ENCODE measurements around the gene TECRL.

TECRL gene, protein sequence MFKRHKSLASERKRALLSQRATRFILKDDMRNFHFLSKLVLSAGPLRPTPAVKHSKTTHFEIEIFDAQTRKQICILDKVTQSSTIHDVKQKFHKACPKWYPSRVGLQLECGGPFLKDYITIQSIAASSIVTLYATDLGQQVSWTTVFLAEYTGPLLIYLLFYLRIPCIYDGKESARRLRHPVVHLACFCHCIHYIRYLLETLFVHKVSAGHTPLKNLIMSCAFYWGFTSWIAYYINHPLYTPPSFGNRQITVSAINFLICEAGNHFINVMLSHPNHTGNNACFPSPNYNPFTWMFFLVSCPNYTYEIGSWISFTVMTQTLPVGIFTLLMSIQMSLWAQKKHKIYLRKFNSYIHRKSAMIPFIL

DNA sequence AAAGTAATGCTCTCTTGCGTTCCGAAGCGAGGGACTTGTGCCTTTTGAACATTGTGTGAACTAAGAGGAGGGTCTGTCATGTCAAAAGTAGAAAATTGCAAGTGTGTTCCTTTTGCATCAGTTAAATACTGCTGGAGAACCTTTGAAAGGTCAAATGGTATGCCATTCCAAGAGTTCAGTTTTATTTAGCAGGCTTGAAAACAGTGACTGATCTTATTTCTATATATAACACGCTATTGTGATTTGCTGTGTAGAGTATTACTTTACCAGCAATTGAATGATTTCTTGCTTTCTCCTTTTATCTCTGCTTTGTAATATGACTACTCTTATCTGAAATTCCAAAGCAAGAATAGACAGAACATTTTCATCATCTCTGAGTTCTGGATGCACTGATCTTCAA lies at the start of gene TECRL:
Gene TECRL, minus strand, starts transcription at position 151 of the 400 bp plus-strand sequence. Its CDS starts 99 bp downstream, at position 52.
- DNase-seq = no peak

GRCh38 chr4:64432674-64433073 lies 23.4 kb upstream of the TECRL start:
- no peak for DNase-seq

DNA sequence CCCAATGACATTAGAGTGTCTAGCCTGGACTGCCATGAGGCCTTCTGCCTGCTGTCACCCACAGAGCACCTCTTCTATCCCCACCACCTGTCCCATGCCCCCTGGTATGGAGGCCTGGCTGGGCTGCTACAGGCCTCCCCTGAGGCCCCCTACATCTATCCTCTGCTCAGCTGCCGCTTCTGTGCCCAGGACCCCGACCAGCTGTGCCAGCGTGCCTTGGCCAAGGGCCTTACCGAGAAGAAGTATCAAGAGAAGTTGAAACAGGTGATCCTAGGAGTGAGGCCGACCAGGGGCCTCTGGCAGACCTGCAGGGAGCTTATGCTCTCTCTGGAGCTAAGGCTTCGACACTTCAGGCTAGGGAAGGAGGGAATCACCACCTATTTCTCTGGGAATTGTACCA lies 21.7 kb upstream of the TECRL start:
- DNase-seq = no peak

GRCh38 chr4:64417974-64418373 lies 8.7 kb upstream of the TECRL start:
- DNase-seq = no peak

DNA sequence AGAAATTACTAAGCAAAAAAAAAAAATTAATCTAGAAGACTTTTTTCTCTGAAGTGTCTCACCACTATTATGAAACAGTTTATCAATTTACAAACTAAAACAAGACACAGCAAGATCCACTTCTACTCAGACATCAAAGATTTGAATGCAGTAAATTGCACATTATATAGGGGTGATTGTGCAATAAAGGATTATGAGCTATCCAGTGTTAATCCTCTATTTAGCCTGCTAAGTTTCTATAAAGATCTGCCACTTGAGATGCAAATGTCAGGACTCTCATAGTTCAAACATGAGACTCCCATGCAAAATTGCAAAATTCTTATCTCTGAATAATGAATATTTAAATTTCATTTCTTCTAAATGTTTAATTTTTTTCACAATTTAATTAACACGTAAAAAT lies 2.2 kb downstream of the TECRL start:
- DNase-seq = no peak

- DNase-seq = no peak
Observed at GRCh38 chr4:64405761-64406160, 3.5 kb downstream of the TECRL start.

GRCh38 chr4:64402684-64403083 lies 6.6 kb downstream of the TECRL start:
- DNase-seq = no peak

DNA sequence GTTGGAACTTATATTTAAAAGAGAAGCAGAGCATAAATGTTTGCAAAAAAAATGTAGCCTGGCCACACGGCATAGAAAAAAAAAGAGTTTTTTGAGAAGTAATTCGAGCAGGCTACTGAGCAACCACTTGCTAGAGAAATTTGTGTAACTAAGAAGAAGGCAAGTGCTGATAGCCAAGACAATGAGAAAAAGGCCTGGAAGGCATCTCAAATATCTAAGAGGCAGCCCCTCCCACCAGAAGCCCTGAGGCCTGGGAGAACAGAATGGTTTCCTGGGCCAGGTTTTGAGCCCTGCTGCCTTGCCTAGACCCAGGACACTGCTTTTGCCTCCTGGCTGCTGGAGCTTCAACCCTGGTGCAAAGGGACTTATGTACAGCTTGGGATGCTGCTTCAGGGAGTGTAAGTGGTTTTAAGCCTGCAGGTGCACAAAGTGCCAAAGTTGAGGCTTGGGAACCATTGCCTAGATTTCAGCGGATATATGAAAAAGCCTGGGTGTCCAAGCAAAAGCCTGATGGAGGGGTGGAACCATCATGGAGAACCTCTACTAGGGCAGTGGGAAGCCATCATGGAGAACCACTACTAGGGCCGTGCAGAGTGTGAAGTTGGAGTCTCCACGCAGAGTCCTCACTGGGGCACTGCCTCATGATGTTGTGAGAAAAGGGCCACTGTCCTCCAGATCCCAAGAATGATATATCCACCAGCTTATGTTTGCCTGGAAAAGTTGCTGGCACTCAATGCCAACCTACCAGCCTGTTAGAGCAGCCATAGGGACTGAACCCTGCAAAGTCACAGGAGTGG lies 9.7 kb downstream of the TECRL start:
- no peak for DNase-seq

DNA sequence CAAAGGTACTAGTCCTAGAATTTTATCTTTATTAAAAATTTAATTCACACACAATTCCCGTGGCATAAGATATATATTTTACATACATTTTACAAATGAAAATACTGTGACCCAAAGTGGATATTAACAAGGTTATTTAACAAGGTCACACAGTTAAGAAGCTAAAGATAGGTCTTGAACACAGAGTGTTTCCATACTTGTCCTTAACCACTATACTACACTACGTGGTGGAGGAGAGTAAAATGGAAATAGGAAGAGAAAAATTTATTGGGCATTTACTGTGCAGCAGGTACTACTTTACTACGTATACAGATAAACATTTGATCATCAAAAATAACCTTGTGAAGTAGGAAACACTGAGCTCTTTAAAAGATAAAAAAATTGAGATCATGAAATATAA lies 14.8 kb downstream of the TECRL start:
- no peak for DNase-seq

DNA sequence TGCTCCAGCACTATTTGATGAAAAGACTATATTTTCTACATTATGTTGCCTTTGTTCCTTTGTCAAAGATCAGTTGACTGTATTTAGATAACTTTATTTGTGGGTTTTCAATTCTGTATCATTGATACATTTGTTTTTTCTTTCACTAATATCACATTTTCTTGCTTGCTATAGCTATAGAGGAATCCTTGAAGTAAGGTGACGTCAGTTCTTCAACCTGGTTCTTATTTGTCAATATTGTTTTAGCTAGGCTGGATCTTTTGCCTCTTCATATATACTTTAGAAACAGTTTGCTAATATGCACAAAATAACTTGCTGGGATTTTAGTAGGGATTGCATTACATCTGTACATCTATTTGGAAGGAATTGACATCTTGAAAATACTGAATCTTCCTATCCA lies 21.0 kb downstream of the TECRL start:
- no peak for DNase-seq

DNA sequence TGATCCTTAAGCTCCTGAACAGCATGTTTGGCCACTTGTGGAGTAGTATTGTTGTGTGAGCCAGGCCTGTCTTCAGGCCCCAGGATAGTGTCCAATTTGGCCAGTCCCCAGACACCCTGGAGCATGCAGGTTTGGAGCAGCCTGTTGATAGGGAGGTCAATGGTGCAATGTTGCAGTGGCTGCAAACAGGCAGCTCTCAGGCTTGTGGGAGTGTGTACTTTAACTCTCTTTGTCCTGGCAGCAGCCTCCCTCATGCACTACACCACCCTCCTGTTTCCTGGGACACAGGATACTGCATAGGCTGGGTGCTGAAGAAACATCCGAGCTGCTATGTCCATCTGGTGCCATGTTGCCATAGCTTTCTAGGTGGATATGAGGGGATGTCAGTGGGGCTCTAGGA lies 24.0 kb downstream of the TECRL start:
- no peak for DNase-seq

DNA sequence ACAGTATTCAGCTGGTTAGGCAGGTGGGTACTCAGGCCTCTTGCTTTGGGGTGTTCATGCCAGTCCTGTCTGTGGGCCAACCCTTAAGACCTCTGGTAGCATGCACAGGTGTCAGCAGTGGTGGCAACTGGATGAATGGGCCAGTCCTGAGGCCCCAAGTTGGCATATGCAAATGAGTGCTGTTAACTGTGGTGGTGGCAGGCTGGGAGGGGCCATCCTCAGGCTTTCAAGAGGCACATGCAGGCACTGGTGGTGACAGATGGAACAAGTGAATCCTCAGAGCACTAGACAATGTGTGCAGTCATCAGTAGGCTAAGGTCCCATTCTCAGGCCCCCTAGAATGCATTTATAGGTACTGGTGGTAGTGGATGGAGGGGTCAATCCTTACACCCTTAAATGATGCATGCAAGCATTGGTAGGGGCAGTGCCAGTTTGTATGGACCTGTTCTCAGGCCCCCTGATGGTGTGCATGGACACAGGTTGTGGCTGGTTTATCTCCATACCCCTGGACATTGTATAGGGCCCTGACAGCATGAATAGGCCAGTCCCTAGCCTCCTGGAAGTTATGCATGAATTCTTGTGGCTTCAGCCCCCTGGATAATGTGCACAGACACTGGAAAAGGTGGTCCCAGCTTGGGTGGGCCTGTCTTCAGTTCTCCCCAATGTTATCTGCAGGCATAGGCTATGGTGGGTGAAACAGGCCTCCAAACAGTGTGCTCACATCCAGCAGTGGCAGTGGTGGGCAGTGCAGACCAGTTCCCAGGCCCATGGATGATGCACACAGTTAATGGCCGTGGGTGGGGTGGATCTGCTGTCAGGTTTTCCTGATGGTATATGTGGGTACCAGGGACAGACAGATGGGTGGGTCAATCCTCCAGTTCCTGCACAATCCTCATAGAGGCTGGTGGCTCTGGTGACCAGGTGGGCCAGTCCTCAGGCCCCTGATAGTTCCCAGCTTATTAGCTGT lies 24.7 kb downstream of the TECRL start:
- no peak for DNase-seq

GRCh38 chr4:64368741-64369140 lies 40.5 kb downstream of the TECRL start:
- DNase-seq = no peak

GRCh38 chr4:64361399-64361740 lies 47.9 kb downstream of the TECRL start:
- no peak for DNase-seq

- no peak for DNase-seq
Observed at GRCh38 chr4:64360664-64361398, 48.4 kb downstream of the TECRL start.

DNA sequence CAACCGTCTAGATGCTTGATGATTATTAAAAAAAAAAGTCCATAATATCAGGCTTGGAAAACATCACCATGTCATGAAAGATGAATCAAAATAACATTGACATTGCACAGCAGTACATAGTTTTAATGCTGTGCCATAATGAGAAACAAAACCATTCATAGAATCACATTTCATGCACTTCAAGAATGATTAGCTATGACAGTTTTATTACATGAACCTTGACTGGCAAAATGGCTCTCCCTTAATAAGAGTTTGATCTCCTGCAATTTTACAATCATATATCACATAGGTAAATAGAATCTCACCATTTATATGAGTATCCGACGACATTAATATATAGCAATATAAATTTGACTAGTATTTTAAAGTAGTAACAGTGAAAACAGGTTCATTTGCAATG lies 49.8 kb downstream of the TECRL start:
- DNase-seq = no peak

GRCh38 chr4:64353904-64354303 lies 55.3 kb downstream of the TECRL start:
- DNase-seq = no peak

DNA sequence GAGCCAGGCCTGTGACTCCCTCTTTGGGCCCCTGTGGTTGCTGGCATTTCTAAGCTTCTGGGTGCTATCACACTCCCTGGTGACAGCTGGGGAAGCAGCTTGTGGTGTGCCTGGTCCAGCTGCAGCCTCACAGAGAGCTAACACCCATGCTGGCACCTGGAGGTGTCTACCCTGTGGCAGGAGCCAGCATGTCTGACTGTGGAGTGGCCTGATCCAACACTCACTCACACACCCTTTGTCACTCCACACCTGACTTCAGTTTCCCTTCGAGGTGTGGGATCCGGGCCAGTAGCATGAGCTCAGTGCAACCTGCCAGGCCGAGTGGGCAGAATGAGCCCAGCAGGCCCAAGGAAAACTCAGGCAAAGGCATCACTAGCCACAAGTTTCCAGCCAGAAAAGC lies 67.5 kb downstream of the TECRL start:
- DNase-seq = no peak

GRCh38 chr4:64340218-64341110 lies 68.8 kb downstream of the TECRL start:
- DNase-seq = no peak

DNA sequence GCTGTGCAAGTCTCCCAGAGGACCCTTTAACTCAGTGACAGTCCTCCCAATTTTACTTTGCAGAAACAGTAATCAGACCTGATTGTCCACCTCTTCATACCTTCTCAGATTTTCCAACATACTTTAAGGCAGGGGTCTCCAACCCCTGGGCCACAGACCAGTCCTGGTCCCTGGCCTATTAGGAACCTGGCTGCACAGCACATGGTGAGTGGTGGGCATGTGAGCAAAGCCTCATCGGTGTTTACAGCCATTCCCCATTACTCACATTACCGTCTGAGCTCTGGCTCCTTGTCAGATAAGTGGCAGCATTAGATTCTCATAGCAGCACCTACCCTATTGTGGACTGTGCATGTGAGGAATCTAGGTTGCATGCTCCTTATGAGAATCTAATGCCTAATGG lies 74.3 kb downstream of the TECRL start:
- no peak for DNase-seq

GRCh38 chr4:64330143-64330542 lies 79.1 kb downstream of the TECRL start:
- no peak for DNase-seq

- DNase-seq = no peak
Observed at GRCh38 chr4:64327237-64327636, 82.0 kb downstream of the TECRL start.

Data from activated effector memory CD4-positive, alpha-beta T cell treated with anti-CD3 and anti-CD28 coated beads, Interleukin-2, amount 50 U/mL, for 16 hours (primary cell).